ENCODE measurements around the gene SPAG9.

The SPAG9 gene

DNA sequence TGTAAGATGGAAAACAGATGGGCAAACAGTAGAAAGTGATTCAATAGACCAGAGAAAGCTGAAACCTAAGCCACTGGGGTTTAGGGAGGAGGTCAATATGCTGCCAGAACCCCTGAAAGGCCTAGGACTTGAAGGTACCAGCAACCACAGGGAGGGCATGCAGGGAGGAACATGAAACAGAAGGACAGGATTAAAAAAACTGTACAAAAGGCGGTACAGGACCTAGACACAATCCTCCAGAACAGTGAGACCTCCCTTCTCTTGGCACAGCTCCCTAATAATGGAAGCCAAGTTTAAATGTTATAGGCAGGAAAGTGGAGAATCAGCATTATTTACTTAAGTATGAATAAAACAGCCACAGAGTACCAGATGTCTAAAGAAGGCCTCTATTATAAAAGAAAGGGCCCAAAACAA, 105.5 kb downstream of the SPAG9 start:
- Mint-ChIP-seq H3K4me1 (ENCODE audit: low read depth) (no peaks in the 10 kb centered on the region), H3K36me3 (ENCODE audit: low read depth) (peaks cover 43% of the 10 kb centered on the region), H3K4me3 (no peak overlapping the region), H3K9me3 (no peaks in the 10 kb centered on the region), H3K27ac (peak overlapping the region; percentile 53), H3K27me3 (no peaks in the 10 kb centered on the region)

DNA sequence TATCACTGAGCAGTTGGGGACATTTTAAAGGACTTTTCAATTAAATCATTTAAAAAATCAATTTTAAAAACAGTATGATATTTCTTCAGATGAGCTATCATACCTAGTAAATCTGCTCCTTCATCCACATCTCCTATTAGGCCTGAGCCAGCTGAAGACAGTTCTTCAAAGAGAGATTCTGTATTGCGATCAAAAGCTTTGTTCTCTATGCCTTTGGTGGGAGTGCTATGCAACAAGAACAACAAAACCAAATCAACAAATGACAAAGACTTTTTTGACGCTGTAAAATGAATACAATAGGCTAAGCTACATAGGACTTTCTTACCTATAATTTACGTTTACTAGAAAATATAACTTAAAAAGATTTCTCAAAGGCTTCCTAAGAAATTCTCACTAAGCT, 106.5 kb downstream of the SPAG9 start:
- Mint-ChIP-seq H3K27me3 (no peaks in the 10 kb centered on the region), H3K4me3 (no peak overlapping the region), H3K4me1 (ENCODE audit: low read depth) (no peaks in the 10 kb centered on the region), H3K36me3 (ENCODE audit: low read depth) (peaks cover 38% of the 10 kb centered on the region), H3K27ac (no peak overlapping the region), H3K9me3 (no peaks in the 10 kb centered on the region)

DNA sequence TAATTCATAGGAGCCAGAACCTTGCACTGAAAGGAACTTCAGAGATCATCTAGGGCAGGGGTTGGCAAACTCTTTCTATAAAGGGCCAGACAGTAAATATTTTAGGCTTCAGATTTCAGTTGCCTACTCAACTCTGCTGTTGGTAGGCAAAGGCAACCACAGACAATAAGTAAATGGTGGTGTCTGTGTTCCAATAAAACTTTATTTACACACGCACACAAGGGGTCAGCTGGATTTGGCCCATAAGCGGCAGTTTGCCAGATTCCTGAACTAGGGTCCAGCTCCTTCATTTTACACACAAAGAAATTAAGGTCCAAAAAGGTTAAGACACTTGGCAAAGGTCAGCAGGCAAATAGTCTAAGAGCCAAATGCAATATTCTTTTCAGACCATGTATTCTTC, 107.3 kb downstream of the SPAG9 start:
- Mint-ChIP-seq H3K36me3 (ENCODE audit: low read depth) (peaks cover 33% of the 10 kb centered on the region), H3K4me3 (no peak overlapping the region), H3K4me1 (ENCODE audit: low read depth) (no peaks in the 10 kb centered on the region), H3K27me3 (no peaks in the 10 kb centered on the region), H3K9me3 (no peaks in the 10 kb centered on the region), H3K27ac (no peak overlapping the region)

DNA sequence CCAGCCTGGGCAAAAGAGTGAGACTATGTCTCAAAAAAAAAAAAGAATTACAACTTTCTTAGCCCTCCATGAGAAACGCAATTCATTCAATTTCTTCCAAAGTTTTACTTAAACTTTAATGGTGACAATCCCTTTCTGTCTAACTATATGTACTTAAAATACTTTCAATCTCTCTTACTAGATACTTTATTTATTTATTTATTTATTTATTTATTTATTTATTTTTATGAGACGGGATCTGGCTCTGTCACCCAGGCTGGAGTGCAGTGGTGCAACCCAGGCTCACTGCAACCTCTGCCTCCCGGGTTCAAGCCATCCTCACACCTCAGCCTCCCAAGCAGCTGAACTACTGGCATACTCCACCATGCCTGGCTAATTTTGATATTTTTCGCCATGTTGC, 108.1 kb downstream of the SPAG9 start:
- H3K27ac Mint-ChIP-seq, result no peak overlapping the region
- no peaks in the 10 kb centered on the region for H3K9me3 Mint-ChIP-seq
- H3K4me3 Mint-ChIP-seq, result no peak overlapping the region
- no peaks in the 10 kb centered on the region for H3K4me1 Mint-ChIP-seq (ENCODE audit: low read depth)
- H3K36me3 Mint-ChIP-seq (ENCODE audit: low read depth), result peaks cover 33% of the 10 kb centered on the region
- no peaks in the 10 kb centered on the region for H3K27me3 Mint-ChIP-seq

- no peak overlapping the region for H3K27ac Mint-ChIP-seq
- H3K36me3 Mint-ChIP-seq (ENCODE audit: low read depth), result peaks cover 28% of the 10 kb centered on the region
- no peaks in the 10 kb centered on the region for H3K9me3 Mint-ChIP-seq
- H3K27me3 Mint-ChIP-seq, result no peaks in the 10 kb centered on the region
- no peak overlapping the region for H3K4me3 Mint-ChIP-seq
- H3K4me1 Mint-ChIP-seq (ENCODE audit: low read depth), result no peaks in the 10 kb centered on the region
Measured at GRCh38 chr17:51010173-51010675, 110.4 kb downstream of the SPAG9 start.

- Mint-ChIP-seq H3K4me3 (no peak overlapping the region), H3K4me1 (ENCODE audit: low read depth) (no peaks in the 10 kb centered on the region), H3K9me3 (no peaks in the 10 kb centered on the region), H3K36me3 (ENCODE audit: low read depth) (peaks cover 21% of the 10 kb centered on the region), H3K27ac (peak overlapping the region; percentile 43), H3K27me3 (no peaks in the 10 kb centered on the region)
Measured at GRCh38 chr17:51006601-51007000, 114.1 kb downstream of the SPAG9 start.

GRCh38 chr17:51005768-51006167, 114.9 kb downstream of the SPAG9 start:
- H3K36me3 Mint-ChIP-seq (ENCODE audit: low read depth), result peaks cover 23% of the 10 kb centered on the region
- H3K4me1 Mint-ChIP-seq (ENCODE audit: low read depth), result no peaks in the 10 kb centered on the region
- H3K27me3 Mint-ChIP-seq, result no peaks in the 10 kb centered on the region
- H3K27ac Mint-ChIP-seq, result no peak overlapping the region
- no peak overlapping the region for H3K4me3 Mint-ChIP-seq
- no peaks in the 10 kb centered on the region for H3K9me3 Mint-ChIP-seq

DNA sequence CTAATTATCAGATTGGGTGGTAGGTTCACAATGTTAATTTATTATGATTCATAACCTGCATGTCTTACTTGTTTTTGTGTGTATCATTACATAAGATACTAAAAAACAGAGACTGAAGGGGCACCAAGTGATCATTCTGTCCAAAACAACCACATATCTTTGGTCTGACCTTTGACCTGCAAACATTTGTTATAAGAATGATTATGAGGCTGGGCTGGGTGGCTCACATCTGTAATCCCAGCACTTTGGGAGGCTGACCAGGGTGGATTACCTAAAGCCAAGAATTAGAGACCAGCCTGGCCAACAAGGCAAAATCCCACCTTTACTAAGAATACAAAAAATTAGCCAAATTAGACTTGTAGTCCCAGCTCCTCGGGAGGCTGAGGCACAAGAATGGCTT, 116.4 kb downstream of the SPAG9 start:
- Mint-ChIP-seq H3K4me3 (no peak overlapping the region), H3K4me1 (ENCODE audit: low read depth) (no peaks in the 10 kb centered on the region), H3K27me3 (no peaks in the 10 kb centered on the region), H3K27ac (no peak overlapping the region), H3K9me3 (no peaks in the 10 kb centered on the region), H3K36me3 (ENCODE audit: low read depth) (peaks cover 31% of the 10 kb centered on the region)

GRCh38 chr17:51000835-51001638, 119.6 kb downstream of the SPAG9 start:
- Mint-ChIP-seq H3K4me1 (ENCODE audit: low read depth) (no peaks in the 10 kb centered on the region), H3K27ac (no peak overlapping the region), H3K9me3 (no peaks in the 10 kb centered on the region), H3K27me3 (no peaks in the 10 kb centered on the region), H3K36me3 (ENCODE audit: low read depth) (peaks cover 37% of the 10 kb centered on the region), H3K4me3 (no peak overlapping the region)

DNA sequence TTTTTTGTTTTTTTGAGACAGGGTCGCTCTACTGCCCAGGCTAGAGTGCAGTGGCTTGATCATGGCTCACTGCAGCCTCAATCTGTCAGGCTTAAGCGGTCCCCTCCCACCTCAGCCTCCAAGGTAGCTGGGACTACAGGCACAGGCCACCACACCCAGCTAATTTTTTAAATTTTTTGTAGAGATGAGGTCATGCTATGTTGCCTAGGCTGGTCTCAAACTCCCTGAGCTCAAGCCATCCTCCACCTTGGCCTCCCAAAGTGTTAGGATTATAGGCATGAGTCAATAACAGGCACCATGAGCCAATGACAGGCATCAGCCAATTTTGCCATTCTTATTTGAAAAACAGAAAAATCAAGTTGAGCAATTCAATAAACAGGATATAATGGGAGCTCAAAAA, 125.0 kb downstream of the SPAG9 start:
- H3K4me1 Mint-ChIP-seq (ENCODE audit: low read depth), result no peaks in the 10 kb centered on the region
- H3K4me3 Mint-ChIP-seq, result no peak overlapping the region
- no peaks in the 10 kb centered on the region for H3K27me3 Mint-ChIP-seq
- no peak overlapping the region for H3K27ac Mint-ChIP-seq
- peaks cover 48% of the 10 kb centered on the region for H3K36me3 Mint-ChIP-seq (ENCODE audit: low read depth)
- H3K9me3 Mint-ChIP-seq, result no peaks in the 10 kb centered on the region

GRCh38 chr17:50993544-50993943, 127.1 kb downstream of the SPAG9 start:
- H3K4me1 Mint-ChIP-seq (ENCODE audit: low read depth), result no peaks in the 10 kb centered on the region
- no peaks in the 10 kb centered on the region for H3K27me3 Mint-ChIP-seq
- H3K4me3 Mint-ChIP-seq, result no peak overlapping the region
- no peak overlapping the region for H3K27ac Mint-ChIP-seq
- H3K36me3 Mint-ChIP-seq (ENCODE audit: low read depth), result peaks cover 44% of the 10 kb centered on the region
- no peaks in the 10 kb centered on the region for H3K9me3 Mint-ChIP-seq

DNA sequence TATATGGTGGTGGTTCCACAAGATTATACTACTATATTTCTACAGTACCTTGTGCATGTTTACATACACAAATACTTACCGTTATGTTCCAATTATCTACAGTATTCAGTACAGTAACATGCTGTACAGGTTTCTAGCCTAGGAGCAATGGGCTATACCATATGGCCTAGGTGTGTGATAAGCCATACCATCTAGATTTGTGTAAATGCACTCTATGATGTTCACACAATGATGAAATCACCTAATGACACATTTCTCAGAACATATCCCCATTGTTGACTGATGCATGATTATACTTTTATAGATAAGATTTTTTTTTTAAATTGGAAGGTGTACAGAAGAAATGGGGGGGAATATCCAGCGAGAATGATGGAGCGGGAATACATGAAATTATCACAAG, 131.5 kb downstream of the SPAG9 start:
- no peak overlapping the region for H3K4me3 Mint-ChIP-seq
- H3K27ac Mint-ChIP-seq, result no peak overlapping the region
- peaks cover 41% of the 10 kb centered on the region for H3K36me3 Mint-ChIP-seq (ENCODE audit: low read depth)
- H3K27me3 Mint-ChIP-seq, result no peaks in the 10 kb centered on the region
- H3K4me1 Mint-ChIP-seq (ENCODE audit: low read depth), result no peaks in the 10 kb centered on the region
- no peaks in the 10 kb centered on the region for H3K9me3 Mint-ChIP-seq

DNA sequence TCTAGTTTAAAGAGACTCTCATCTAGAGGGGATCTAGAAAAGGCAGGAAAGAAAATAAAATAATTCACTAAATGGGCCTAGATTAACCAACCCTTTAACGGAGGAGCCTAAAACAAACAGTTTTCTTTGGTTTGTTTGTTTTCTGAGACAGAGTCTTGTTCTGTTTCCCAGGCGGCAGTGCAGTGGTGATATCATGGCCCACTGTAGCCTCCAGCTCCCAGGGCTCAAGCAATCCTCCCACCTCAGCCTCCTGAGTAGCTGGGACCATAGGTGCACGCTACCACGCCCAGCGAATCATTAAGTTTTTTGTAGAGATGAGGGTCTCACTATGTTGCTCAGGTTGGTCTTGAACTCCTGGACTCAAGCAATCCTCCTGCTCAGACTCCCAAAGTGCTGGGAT, 132.2 kb downstream of the SPAG9 start:
- Mint-ChIP-seq H3K36me3 (ENCODE audit: low read depth) (peaks cover 44% of the 10 kb centered on the region), H3K27me3 (no peaks in the 10 kb centered on the region), H3K27ac (no peak overlapping the region), H3K9me3 (no peaks in the 10 kb centered on the region), H3K4me1 (ENCODE audit: low read depth) (no peaks in the 10 kb centered on the region), H3K4me3 (no peak overlapping the region)

- no peak overlapping the region for H3K27ac Mint-ChIP-seq
Measured at GRCh38 chr17:50986989-50987660, 133.5 kb downstream of the SPAG9 start.

DNA sequence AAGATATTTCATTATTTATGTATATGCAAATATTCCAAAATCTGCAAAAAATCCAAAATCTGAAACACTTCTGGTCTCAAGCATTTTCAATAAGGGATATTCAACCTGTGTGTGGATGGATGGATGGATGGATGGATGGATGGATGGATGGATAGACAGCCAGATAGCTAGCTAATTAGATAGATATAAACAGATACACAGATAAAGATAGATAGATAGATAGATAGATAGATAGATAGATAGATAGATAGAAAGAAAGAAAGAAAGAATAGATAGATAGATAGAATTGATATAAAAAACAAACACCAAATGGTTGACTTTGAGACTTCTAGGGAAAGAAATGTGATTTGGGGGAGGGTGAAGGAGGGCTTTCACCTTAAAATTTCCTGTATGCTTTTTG, 139.4 kb downstream of the SPAG9 start:
- Mint-ChIP-seq H3K36me3 (ENCODE audit: low read depth) (peaks cover 47% of the 10 kb centered on the region), H3K27ac (no peak overlapping the region), H3K27me3 (no peaks in the 10 kb centered on the region), H3K9me3 (no peaks in the 10 kb centered on the region), H3K4me1 (ENCODE audit: low read depth) (peaks cover 13% of the 10 kb centered on the region), H3K4me3 (no peak overlapping the region)

More at GRCh38 chr17:50986989-50987660, 133.5 kb downstream of the SPAG9 start:
- no peaks in the 10 kb centered on the region for H3K9me3 Mint-ChIP-seq
- H3K27me3 Mint-ChIP-seq, result no peaks in the 10 kb centered on the region
- H3K4me1 Mint-ChIP-seq (ENCODE audit: low read depth), result no peaks in the 10 kb centered on the region
- H3K4me3 Mint-ChIP-seq, result no peak overlapping the region
- peaks cover 41% of the 10 kb centered on the region for H3K36me3 Mint-ChIP-seq (ENCODE audit: low read depth)

Data from stimulated activated naive CD8-positive, alpha-beta T cell treated with anti-CD3 and anti-CD28 coated beads, Interleukin-15, Interleukin-2, amounts not matched to agents 100 ng/mL and 50 ng/mL, for 24 hours (primary cell).